G401 (cell line): ENCODE measurements around the gene JAML. TPM values are rescaled to one million over a fixed set of nuclear protein-coding genes. Genes with fewer than 3 reads are reported as not detected.

Experiments
- DNase-seq: peaks from one replicate; pipeline ENCODE4 v3.0.0-alpha.2; 2015; ENCODE audit warnings: low spot score
- in situ Hi-C: cut with HindIII; loops from 2 replicates; pipeline ENCODE4 v1.10.0; 2016; ENCODE audit warnings: low sequenced_read_pairs, mixed read lengths
- total RNA-seq: library from RNA; depleted of rRNA; stranded (reverse); fragments of >200 nt; shearing (Covaris generic); gene quantifications from 2 replicates; pipeline ENCODE4 v1.2.3, GENCODE V29; 2014

JAML gene
- total RNA-seq, 1 experiment from 2014 or later: not detected

DNA sequence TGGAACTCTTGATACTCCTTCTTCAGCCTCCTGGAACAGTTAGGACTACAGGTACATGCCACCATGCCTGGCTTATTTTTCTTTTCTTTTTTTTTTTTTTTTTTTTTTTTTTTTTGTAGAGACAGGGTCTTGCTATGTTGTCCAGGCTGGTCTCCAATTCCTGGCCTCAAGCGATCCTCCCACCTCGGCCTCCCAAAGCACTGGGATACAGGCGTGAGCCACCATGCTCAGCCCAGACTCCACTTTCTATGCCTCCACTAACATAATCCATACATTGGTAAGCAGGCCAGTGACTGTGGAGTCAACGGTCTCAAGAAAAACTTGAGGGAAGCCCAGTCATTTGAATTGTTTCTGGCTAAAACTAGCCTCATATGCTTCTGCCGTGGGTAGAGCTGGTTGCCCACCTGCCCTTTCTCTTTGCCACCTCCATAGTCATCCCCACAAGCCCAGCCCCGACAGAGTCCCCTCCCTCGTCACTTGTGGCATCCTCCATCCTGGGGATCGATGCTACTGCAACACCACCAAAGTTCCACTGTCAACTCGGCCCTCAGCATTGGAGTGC lies 50.7 kb downstream of the JAML start:
- DNase-seq: no peak
- in situ Hi-C loops: loop anchor here (5.0 kb wide), 1 partner anchor 42 kb away; no protein-coding TSS in a partner anchor

DNA sequence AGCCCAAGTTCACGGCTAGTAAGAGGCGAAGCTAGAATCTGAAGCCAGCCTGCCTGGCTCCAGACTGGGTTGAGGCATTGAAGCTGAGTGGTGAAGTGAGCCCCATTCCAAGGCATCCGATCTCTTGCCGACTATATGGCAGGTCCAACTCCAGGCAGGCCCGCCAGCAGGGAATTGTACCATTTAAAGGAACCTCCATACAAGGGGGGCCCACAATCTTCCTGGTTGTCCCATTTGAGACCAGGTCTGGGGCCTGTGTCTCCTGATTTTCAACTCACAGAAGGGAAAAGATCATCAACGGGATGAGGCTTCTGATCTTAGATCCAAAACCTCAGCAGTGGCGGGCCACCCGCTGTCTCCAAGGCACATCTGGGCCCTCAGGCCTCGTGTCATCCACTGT lies 52.5 kb downstream of the JAML start:
- in situ Hi-C loops: loop anchor here (5.0 kb wide), 1 partner anchor 40 kb away; no protein-coding TSS in a partner anchor

GRCh38 chr11:118171269-118172062 lies 53.3 kb downstream of the JAML start:
- in situ Hi-C loops: loop anchor here (5.0 kb wide), 1 partner anchor 39 kb away; no protein-coding TSS in a partner anchor
- DNase-seq: peak; percentile 87

More for the DNA sequence above, 52.5 kb downstream of the JAML start:
- no peak for DNase-seq

- no peak for DNase-seq
- in situ Hi-C loops: loop anchor here (5.0 kb wide), 1 partner anchor 39 kb away; no protein-coding TSS in a partner anchor
Observed at GRCh38 chr11:118170882-118171268, 53.9 kb downstream of the JAML start.

GRCh38 chr11:118170231-118170630 lies 54.6 kb downstream of the JAML start:
- in situ Hi-C loops: loop anchor here (5.0 kb wide), 1 partner anchor 38 kb away; no protein-coding TSS in a partner anchor

GRCh38 chr11:118169300-118170140 lies 55.3 kb downstream of the JAML start:
- in situ Hi-C loops: loop anchor here (5.0 kb wide), 1 partner anchor 37 kb away; no protein-coding TSS in a partner anchor
- DNase-seq: no peak

More at GRCh38 chr11:118170231-118170630, 54.6 kb downstream of the JAML start:
- no peak for DNase-seq

DNA sequence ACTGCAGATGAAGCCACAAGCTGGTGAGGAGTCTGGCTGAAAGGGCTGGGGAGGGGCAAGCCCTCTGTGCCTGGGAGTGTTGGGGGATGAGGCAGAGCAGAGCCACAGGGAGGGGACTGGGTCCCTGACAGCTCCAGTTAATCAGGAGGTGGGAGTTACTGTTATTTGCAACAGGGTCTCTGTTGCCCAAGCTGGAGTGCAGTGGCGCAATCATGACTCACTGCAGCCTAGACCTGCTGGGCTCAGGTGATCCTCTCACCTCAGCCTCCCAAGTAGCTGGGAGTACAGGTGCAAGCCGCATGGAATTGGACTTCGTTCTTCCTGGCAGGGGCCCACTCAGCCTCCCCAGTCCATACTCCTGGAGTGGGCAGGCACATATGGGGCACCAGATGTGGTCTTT lies 56.1 kb downstream of the JAML start:
- DNase-seq: no peak
- in situ Hi-C loops: no loop called here

- no peak for DNase-seq
- in situ Hi-C loops: no loop called here
Observed at GRCh38 chr11:118168316-118168715, 56.5 kb downstream of the JAML start.

GRCh38 chr11:118167906-118168305 lies 56.9 kb downstream of the JAML start:
- no peak for DNase-seq
- in situ Hi-C loops: no loop called here

DNA sequence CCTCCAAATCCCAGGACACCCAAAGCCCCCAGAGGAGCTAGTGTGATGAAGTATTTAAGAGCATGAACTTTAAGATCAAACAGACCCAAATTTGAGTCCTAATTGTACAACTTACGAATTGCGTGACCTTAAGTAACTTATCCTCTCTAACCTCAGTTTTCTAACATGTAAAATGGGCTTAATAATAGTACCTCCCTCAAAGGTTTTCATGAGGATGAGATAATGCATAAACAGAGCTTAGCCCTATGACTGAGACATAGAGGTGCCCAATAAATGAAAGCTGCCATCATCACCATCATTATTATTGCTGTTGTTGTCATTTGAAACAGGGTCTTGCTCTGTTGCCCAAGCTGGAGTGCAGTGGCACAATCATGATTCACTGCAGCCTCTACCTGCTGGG lies 57.6 kb downstream of the JAML start:
- no peak for DNase-seq
- in situ Hi-C loops: no loop called here

- DNase-seq: no peak
- in situ Hi-C loops: no loop called here
Observed at GRCh38 chr11:118166641-118167040, 58.2 kb downstream of the JAML start.

DNA sequence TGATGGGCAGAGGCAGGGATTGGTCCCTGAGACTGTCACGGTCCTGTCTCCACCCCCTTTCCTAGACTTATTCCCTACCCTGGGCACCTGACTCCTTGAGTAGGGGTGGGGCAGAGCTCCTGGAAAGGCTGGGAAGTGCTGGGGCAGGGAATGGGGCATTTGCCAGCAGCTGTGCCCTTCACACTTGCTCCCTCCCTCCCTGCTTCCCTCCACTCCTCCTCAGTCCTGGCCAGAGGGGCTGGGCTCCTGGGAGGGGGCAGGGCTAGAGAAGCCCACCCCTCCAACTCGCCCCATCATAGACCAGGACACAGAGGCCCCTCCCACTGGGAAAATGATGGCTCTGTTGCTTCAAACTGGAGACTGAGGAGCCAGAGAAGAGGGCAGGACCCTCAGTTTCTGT lies 59.9 kb downstream of the JAML start:
- no peak for DNase-seq
- in situ Hi-C loops: no loop called here

GRCh38 chr11:118163494-118163893 lies 61.3 kb downstream of the JAML start:
- in situ Hi-C loops: no loop called here
- DNase-seq: no peak

DNA sequence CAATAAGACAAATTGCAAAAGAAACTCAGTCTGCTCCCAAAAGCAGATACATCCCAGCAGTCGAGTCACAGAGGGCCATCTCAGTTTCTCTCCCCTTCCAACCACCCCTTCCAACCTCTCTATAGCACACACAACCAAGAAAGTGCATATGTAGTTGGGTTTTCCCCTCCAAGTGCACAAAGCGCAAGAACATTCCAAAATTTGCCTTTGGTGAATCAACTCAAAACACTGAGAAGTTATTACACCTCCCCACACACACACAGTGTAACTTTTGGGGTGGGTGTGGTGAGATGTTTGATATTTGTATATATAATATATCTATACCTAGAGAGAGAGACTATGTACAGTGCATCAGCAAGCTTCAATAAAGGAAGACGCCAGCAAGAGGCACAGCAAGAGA lies 62.0 kb downstream of the JAML start:
- no peak for DNase-seq
- in situ Hi-C loops: no loop called here

DNA sequence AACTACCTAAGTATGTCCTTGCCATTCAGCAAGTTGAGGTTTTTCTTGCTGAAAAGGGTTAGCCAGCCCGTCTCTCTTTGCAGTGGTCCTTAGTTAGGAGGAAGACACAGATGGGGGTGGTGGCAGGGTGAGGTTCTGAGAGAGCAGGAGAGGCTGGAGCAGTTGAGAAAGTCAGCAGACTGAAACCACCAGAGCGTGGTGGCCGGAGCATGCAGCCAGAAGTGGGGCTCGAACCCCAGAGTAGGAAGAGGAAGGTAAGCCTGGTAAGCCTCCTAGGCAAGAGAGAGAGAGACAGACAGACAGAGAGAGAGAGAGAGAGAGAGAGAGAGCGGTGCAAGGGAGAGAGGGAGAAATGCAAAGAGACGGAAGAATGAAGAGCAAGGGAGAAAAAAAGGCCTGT lies 63.0 kb downstream of the JAML start:
- no peak for DNase-seq
- in situ Hi-C loops: no loop called here

GRCh38 chr11:118157186-118157895 lies 67.5 kb downstream of the JAML start:
- DNase-seq: no peak
- in situ Hi-C loops: no loop called here

DNA sequence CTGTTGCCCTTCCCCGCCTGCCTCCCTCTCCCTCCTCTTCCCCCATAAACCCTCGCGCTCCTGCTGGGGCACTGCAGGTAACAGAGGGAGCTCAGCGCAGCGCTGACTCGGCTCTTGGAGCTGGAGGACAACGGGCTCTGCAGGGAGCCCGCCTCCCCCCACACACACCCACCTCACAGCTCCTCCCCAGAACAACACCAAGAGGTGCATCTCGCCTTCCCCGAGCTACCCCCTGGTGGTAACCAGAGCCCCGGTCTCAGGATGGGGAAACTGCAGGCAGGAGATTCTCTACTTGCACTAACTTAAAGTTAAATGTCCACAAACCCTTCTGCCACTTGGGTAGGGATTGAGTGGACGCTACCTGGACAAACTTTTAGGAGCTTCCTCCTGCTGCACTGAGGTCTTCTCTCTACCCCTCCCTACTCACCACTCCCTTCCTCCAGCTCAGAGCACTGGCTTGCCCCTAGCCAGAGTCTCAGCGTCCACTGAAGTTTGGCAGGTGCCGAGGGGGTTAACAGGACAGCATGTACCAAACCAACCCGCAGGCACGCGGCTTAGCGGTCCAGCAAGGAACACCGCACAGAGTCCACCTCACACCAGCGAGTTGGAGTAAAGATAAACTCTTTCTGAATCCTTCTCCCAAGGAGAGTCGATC lies 68.2 kb downstream of the JAML start:
- DNase-seq: no peak
- in situ Hi-C loops: no loop called here

DNA sequence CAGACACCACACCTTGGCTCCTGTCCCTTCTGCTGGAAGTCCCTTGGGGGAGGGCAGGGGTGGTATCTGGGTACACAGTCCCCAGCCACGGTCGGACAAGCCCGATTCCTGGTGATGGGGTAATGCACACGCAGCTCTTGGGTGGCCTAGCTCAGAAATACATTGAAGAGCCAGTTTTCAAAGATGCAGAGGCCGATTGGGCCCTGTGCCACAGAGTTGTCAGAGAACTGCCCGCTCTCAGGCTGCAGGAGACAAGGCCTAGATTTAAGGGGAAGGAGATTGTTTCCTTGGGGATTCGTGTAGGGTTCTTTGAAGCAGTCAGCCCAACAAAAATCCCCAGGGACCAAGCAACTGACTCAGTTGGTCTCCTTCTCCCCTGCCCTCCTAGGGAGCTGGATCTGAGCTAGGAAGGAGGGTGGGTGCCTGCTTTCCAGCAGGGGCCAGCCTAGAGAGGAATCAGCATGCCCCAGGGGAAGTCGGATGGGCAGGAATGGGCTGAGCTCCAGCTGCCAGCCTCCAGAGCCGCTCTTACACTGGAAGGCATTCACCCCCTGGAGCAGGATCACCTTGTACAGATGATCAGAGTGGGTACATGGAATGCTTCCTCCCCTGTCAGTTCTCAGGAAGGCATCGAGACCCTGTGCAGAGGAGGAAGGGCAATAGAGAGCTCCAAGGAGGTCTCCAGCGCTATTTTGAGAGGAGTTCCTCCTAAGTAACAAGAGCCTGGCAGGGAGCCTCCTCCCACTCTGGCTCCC lies 68.9 kb downstream of the JAML start:
- DNase-seq: no peak
- in situ Hi-C loops: no loop called here
